HepG2 (cell line): Measurements from ENCODE around the gene ETF1. TPM values are rescaled to one million over a fixed set of nuclear protein-coding genes. Genes with fewer than 3 reads are reported as not detected.

Source experiments
- ELF4 ChIP-seq: sonication (generic); formaldehyde crosslinking; IDR thresholded peaks from 2 replicates; pipeline ENCODE4 v1.5.0; 2020; ENCODE audit warnings: missing genetic modification reagents, mild to moderate bottlenecking, moderate library complexity, borderline replicate concordance
- HOXA5 ChIP-seq: sonication (generic); formaldehyde crosslinking; IDR thresholded peaks from 2 replicates; pipeline ENCODE4 v1.4.0; 2020; ENCODE audit warnings: missing genetic modification reagents
- IRF2 ChIP-seq: IDR thresholded peaks from 2 replicates; pipeline ENCODE4 v1.6.1; 2018; ENCODE audit warnings: missing genetic modification reagents, missing compliant biosample characterization
- MXI1 ChIP-seq: IDR thresholded peaks from 3 replicates; pipeline ENCODE4 v1.6.1; 2012; ENCODE audit warnings: low read depth, low read length, inconsistent platforms, borderline replicate concordance
- NBN ChIP-seq: fragments of 450-650 bp; conservative IDR thresholded peaks from 2 replicates; pipeline ENCODE4 v1.6.1; 2017
- RFXAP ChIP-seq: sonication (generic); formaldehyde crosslinking; IDR thresholded peaks from 2 replicates; pipeline ENCODE4 v1.4.0; 2020; ENCODE audit warnings: missing genetic modification reagents, borderline replicate concordance
- SNAPC2 ChIP-seq: sonication (generic); formaldehyde crosslinking; IDR thresholded peaks from 2 replicates; pipeline ENCODE4 v1.8.1; 2022; ENCODE audit warnings: mild to moderate bottlenecking, missing genetic modification reagents
- ZFY ChIP-seq: sonication (generic); formaldehyde crosslinking; IDR thresholded peaks from 2 replicates; pipeline ENCODE4 v1.4.0; 2020; ENCODE audit warnings: missing genetic modification reagents
- ZNF101 ChIP-seq: sonication (generic); formaldehyde crosslinking; IDR thresholded peaks from 2 replicates; pipeline ENCODE4 v1.4.0; 2020; ENCODE audit warnings: mild to moderate bottlenecking, low read depth, missing genetic modification reagents, borderline replicate concordance
- ZNF124 ChIP-seq: sonication (generic); formaldehyde crosslinking; IDR thresholded peaks from 2 replicates; pipeline ENCODE4 v1.4.0; 2020; ENCODE audit warnings: missing genetic modification reagents
- ZNF333 ChIP-seq: sonication (generic); formaldehyde crosslinking; IDR thresholded peaks from 2 replicates; pipeline ENCODE4 v1.4.0; 2020; ENCODE audit warnings: mild to moderate bottlenecking, missing genetic modification reagents, borderline replicate concordance
- ZNF703 ChIP-seq: sonication (generic); formaldehyde crosslinking; IDR thresholded peaks from 2 replicates; pipeline ENCODE4 v1.5.1; 2020; ENCODE audit warnings: missing genetic modification reagents, mild to moderate bottlenecking, moderate library complexity, borderline replicate concordance
- ZNF709 ChIP-seq: sonication (generic); formaldehyde crosslinking; IDR thresholded peaks from 2 replicates; pipeline ENCODE4 v1.5.0; 2020; ENCODE audit warnings: mild to moderate bottlenecking, missing genetic modification reagents
- ZNF749 ChIP-seq: sonication (generic); formaldehyde crosslinking; IDR thresholded peaks from 2 replicates; pipeline ENCODE4 v1.8.0; 2022; ENCODE audit warnings: mild to moderate bottlenecking, missing genetic modification reagents, moderate library complexity, borderline replicate concordance
- ZNF891 ChIP-seq: sonication (generic); formaldehyde crosslinking; IDR thresholded peaks from 2 replicates; pipeline ENCODE4 v1.5.0; 2020; ENCODE audit warnings: mild to moderate bottlenecking, missing genetic modification reagents
- polyA plus RNA-seq, 8 experiments: library from polyadenylated mRNA; depleted of rRNA in 3 of 8; stranded (reverse) in 7 of 8; unstranded in 1 of 8; fragments of >200 nt; fragmentation: Illumina TruSeq in 4 of 8; extraction: Trizol in 4 of 8; gene quantifications; 2 replicates each; pipeline versions ENCODE4 v1.2.1 to v1.2.3, GENCODE V29; 2011 to 2016; ENCODE audit warnings: low read depth in 4 of 8, missing spikeins in 1 of 8, mixed read lengths in 1 of 8; ENCODE audit not compliant: insufficient read depth in 1 of 8
- total RNA-seq, 5 experiments: library from RNA; depleted of rRNA; stranded (reverse); fragments of >200 nt; fragmentation: Illumina TruSeq; extraction: Trizol; gene quantifications; 2 replicates each; pipeline ENCODE4 v1.2.3, GENCODE V29; 2016; ENCODE audit warnings: low read depth in 1 of 5
- TF ChIP-seq, protein P1 (sequence below): sonication (generic); formaldehyde crosslinking; IDR thresholded peaks from 2 replicates; pipeline ENCODE4 v1.5.0; 2020; ENCODE audit warnings: mild to moderate bottlenecking, missing genetic modification reagents, borderline replicate concordance
- TF ChIP-seq, protein P2 (sequence below): sonication (generic); IDR thresholded peaks from 2 replicates; pipeline ENCODE4 v1.6.1; 2016; ENCODE audit warnings: low read depth, borderline replicate concordance
- TF ChIP-seq, protein P3 (sequence below): IDR thresholded peaks from 2 replicates; pipeline ENCODE4 v1.6.1; 2012; ENCODE audit warnings: low read length, improper control_type of control experiment
- TF ChIP-seq, protein P4 (sequence below): IDR thresholded peaks from 2 replicates; pipeline ENCODE4 v1.6.1; 2016; ENCODE audit warnings: mild to moderate bottlenecking

ETF1 gene
- total and polyA plus RNA-seq, 2 of the 13 experiments (the other 11 are each of a cell fraction or from before 2014, with no cell fraction given), result 52.1 to 184 TPM

DNA sequence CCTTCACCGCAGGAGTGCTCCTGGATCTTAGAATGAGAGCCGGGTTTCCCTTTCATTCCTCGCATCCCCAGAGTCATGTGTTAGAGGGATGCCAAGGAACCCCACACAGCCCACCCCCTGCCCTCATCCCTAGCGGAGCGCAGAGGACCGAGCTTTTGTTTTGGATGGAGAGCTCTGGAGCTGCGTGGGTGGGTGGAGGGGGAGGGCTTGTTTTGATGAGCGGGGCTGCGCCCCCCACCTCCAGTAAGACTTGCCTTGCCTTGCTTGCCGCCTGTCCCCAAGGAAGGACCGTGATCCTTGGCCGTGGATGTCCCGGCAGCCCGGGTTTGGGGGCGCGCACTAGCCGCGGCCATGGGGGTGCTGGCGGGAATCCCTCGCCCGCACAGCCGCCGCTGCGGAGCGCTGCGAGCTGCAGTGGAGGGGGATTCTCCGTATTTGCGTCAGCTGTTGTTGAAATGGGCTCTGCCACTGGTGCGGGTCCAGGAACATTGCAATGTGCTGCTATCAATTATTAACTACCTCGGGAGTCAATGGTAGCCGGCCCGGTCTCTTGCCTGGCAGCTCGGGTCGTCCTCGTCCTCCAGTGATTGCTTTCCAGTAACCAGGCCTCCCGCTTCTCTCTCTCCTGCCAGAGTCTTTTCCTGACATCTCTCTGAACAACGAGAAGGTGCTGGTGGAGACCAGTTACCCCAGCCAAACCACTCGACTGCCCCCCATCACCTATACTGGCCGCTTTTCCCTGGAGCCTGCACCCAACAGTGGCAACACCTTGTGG, 76.7 kb downstream of the ETF1 start (continued):
- TF ChIP-seq, protein P1, sequence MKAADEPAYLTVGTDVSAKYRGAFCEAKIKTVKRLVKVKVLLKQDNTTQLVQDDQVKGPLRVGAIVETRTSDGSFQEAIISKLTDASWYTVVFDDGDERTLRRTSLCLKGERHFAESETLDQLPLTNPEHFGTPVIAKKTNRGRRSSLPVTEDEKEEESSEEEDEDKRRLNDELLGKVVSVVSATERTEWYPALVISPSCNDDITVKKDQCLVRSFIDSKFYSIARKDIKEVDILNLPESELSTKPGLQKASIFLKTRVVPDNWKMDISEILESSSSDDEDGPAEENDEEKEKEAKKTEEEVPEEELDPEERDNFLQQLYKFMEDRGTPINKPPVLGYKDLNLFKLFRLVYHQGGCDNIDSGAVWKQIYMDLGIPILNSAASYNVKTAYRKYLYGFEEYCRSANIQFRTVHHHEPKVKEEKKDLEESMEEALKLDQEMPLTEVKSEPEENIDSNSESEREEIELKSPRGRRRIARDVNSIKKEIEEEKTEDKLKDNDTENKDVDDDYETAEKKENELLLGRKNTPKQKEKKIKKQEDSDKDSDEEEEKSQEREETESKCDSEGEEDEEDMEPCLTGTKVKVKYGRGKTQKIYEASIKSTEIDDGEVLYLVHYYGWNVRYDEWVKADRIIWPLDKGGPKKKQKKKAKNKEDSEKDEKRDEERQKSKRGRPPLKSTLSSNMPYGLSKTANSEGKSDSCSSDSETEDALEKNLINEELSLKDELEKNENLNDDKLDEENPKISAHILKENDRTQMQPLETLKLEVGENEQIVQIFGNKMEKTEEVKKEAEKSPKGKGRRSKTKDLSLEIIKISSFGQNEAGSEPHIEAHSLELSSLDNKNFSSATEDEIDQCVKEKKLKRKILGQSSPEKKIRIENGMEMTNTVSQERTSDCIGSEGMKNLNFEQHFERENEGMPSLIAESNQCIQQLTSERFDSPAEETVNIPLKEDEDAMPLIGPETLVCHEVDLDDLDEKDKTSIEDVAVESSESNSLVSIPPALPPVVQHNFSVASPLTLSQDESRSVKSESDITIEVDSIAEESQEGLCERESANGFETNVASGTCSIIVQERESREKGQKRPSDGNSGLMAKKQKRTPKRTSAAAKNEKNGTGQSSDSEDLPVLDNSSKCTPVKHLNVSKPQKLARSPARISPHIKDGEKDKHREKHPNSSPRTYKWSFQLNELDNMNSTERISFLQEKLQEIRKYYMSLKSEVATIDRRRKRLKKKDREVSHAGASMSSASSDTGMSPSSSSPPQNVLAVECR (CRISPR knock-in tag), result peak; percentile 70; the same call in 1 of the 2 replicates
- TF ChIP-seq IRF2, result peak; percentile 31; the same call in 1 of the 2 replicates
- TF ChIP-seq ZNF703 (CRISPR knock-in tag), result 0 out of 2 replicates have a peak, but pooled peaks have one; percentile 51
- peak; percentile 43; the same call in 1 of the 2 replicates for TF ChIP-seq ZNF891
- 0 out of 2 replicates have a peak, but pooled peaks have one; percentile 6 for TF ChIP-seq ZNF749 (CRISPR knock-in tag)
- no peak for TF ChIP-seq RFXAP (CRISPR knock-in tag)
- no peak for TF ChIP-seq SNAPC2 (CRISPR knock-in tag)
- peak; percentile 79; the same call in 1 of the 2 replicates for TF ChIP-seq ZNF333 (CRISPR knock-in tag)
- TF ChIP-seq ZNF709 (CRISPR knock-in tag), result peak; percentile 69; the same call in 1 of the 2 replicates
- TF ChIP-seq ZFY (CRISPR knock-in tag), result peak; percentile 32; the same call in 1 of the 2 replicates
- TF ChIP-seq, protein P2, sequence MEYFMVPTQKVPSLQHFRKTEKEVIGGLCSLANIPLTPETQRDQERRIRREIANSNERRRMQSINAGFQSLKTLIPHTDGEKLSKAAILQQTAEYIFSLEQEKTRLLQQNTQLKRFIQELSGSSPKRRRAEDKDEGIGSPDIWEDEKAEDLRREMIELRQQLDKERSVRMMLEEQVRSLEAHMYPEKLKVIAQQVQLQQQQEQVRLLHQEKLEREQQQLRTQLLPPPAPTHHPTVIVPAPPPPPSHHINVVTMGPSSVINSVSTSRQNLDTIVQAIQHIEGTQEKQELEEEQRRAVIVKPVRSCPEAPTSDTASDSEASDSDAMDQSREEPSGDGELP, result peak; percentile 95
- TF ChIP-seq MXI1, result peak; percentile 10; the same call in 1 of the 3 replicates
- TF ChIP-seq HOXA5 (CRISPR knock-in tag), result no peak
- no peak for TF ChIP-seq ELF4 (CRISPR knock-in tag)
- TF ChIP-seq ZNF124 (CRISPR knock-in tag), result 0 out of 2 replicates have a peak, but pooled peaks have one; percentile 61
- no peak for TF ChIP-seq NBN
- TF ChIP-seq, protein P3, sequence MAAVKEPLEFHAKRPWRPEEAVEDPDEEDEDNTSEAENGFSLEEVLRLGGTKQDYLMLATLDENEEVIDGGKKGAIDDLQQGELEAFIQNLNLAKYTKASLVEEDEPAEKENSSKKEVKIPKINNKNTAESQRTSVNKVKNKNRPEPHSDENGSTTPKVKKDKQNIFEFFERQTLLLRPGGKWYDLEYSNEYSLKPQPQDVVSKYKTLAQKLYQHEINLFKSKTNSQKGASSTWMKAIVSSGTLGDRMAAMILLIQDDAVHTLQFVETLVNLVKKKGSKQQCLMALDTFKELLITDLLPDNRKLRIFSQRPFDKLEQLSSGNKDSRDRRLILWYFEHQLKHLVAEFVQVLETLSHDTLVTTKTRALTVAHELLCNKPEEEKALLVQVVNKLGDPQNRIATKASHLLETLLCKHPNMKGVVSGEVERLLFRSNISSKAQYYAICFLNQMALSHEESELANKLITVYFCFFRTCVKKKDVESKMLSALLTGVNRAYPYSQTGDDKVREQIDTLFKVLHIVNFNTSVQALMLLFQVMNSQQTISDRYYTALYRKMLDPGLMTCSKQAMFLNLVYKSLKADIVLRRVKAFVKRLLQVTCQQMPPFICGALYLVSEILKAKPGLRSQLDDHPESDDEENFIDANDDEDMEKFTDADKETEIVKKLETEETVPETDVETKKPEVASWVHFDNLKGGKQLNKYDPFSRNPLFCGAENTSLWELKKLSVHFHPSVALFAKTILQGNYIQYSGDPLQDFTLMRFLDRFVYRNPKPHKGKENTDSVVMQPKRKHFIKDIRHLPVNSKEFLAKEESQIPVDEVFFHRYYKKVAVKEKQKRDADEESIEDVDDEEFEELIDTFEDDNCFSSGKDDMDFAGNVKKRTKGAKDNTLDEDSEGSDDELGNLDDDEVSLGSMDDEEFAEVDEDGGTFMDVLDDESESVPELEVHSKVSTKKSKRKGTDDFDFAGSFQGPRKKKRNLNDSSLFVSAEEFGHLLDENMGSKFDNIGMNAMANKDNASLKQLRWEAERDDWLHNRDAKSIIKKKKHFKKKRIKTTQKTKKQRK, result no peak
- TF ChIP-seq, protein P4, sequence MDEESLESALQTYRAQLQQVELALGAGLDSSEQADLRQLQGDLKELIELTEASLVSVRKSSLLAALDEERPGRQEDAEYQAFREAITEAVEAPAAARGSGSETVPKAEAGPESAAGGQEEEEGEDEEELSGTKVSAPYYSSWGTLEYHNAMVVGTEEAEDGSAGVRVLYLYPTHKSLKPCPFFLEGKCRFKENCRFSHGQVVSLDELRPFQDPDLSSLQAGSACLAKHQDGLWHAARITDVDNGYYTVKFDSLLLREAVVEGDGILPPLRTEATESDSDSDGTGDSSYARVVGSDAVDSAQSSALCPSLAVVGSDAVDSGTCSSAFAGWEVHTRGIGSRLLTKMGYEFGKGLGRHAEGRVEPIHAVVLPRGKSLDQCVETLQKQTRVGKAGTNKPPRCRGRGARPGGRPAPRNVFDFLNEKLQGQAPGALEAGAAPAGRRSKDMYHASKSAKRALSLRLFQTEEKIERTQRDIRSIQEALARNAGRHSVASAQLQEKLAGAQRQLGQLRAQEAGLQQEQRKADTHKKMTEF (CRISPR knock-in tag), result peak; percentile 53; the same call in 1 of the 2 replicates
- TF ChIP-seq ZNF101 (CRISPR knock-in tag), result no peak
